Sigmoid colon (tissue), 3 donors: Measurements from ENCODE around the gene DAB2IP.

Experiments used
- CTCF ChIP-seq, 4 experiments: fragments of 450-650 bp in 3 of 4; fragments of 200-600 bp in 1 of 4; IDR thresholded peaks; one replicate each; pipeline ENCODE4 v1.5.1; 2016 to 2019; ENCODE audit warnings: antibody characterized with exemption in 4 of 4, mild to moderate bottlenecking in 3 of 4, moderate library complexity in 2 of 4
- POLR2A ChIP-seq, 2 donors: fragments of 450-650 bp; IDR thresholded peaks; one replicate each; pipeline ENCODE4 v1.6.1; 2016; ENCODE audit warnings: antibody characterized with exemption in 2 of 2, mild to moderate bottlenecking in 2 of 2, moderate library complexity in 2 of 2

GRCh38 chr9:121810489-121810888, 159.1 kb downstream of the DAB2IP start:
- no peak for TF ChIP-seq POLR2A (IDR thresholded peaks at IDR 0.05)
- TF ChIP-seq CTCF (IDR thresholded peaks at IDR 0.05): no peak
